ENCODE data around the gene ARGFX. TPM values are rescaled to one million over a fixed set of nuclear protein-coding genes. Genes with fewer than 3 reads are reported as not detected.
A peak's percentile ranks its signal among the peaks of the same experiment; 100 is the strongest.

The ARGFX gene
- total and polyA plus RNA-seq, 10 of the 15 experiments (the other 5 are each of a cell fraction or from before 2014, with no cell fraction given) = not detected

DNA sequence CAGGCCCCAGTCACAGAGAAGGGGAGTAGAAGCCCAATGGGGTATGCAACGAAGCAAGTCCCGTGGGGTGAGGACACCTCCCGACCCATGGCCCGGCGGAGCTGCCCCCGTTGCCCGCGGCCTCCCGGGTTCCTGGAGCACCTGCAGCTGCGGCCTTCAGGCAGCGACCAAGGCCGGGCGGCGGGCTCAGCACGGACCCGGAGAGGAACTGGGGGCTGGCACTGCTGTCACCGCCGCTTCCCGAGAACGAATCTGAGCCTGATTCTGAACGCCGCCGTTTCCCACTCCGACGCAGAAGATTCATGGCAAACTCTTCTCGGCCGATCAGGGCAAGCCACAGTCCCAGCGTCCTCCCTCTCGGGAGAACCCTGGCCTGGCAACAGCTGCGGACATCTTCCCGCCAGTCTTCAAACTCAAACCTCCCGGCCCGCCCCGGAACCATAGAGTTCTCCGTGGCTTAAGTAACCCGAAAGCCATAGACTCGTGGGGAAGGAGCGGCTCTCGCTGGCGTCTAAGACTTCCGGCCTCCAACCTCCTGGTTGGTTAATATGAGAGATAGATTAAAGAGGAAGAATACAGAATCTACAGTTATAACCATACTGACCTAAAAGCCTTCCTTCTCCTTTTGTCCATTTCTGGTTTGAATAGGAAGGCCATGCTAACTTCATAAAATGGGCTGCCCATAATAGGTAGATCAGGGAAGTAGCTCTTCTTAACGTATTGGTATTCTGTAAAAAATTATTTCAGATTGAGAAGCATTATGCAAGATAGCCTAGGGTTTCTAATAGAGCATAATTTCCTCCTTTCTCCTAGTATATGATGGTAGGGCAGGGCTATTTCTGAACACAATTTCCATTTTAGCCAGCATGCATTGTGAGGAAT lies 21.9 kb upstream of the ARGFX start, which contains the start of gene POLQ (continued):
- 0 out of 4 replicates have a peak, but pooled peaks of 1 of the 2 experiments have one; percentile 2 for TF ChIP-seq BHLHE40 (IDR thresholded peaks at IDR 0.05; ENCODE audit: borderline replicate concordance in 1 of 2, low read depth in 2 of 2, low read length in 1 of 2)
- no peak for TF ChIP-seq SMARCA5 (IDR thresholded peaks at IDR 0.05)
- TF ChIP-seq ZSCAN29 (IDR thresholded peaks at IDR 0.05) = no peak
- no peak for TF ChIP-seq JUND (IDR thresholded peaks at IDR 0.05; ENCODE audit: low read depth, low read length)
- no peak for TF ChIP-seq BCLAF1 (IDR thresholded peaks at IDR 0.05)
- peak; percentile 76 for TF ChIP-seq HCFC1 (IDR thresholded peaks at IDR 0.05; ENCODE audit: low read length)
- TF ChIP-seq MEF2B (IDR thresholded peaks at IDR 0.05; ENCODE audit: partially characterized antibody, poor library complexity, severe bottlenecking) = no peak
- no peak; the same call in 1 of the 2 replicates for TF ChIP-seq RAD51 (IDR thresholded peaks at IDR 0.05)
- no peak for TF ChIP-seq IRF4 (IDR thresholded peaks at IDR 0.05; ENCODE audit: low read depth, low read length)
- no peak for TF ChIP-seq RBBP5 (conservative IDR thresholded peaks at IDR 0.05)
- no peak for TF ChIP-seq CEBPB (IDR thresholded peaks at IDR 0.05; ENCODE audit: borderline replicate concordance in 1 of 2, low read depth in 2 of 2, low read length in 2 of 2)
- TF ChIP-seq NRF1 (conservative IDR thresholded peaks at IDR 0.05; ENCODE audit: low read depth, low read length) = no peak
- TF ChIP-seq RB1 (IDR thresholded peaks at IDR 0.05; ENCODE audit: borderline replicate concordance) = 0 out of 2 replicates have a peak, but pooled peaks have one; percentile 71
- TF ChIP-seq SIX5 (IDR thresholded peaks at IDR 0.05; ENCODE audit: low read depth, low read length, severe bottlenecking) = peak; percentile 44
- no peak for TF ChIP-seq KLF5 (IDR thresholded peaks at IDR 0.05; ENCODE audit: partially characterized antibody)
- TF ChIP-seq TARDBP (IDR thresholded peaks at IDR 0.05; ENCODE audit: borderline replicate concordance) = peak; percentile 41; the same call in 1 of the 2 replicates
- TF ChIP-seq NBN (IDR thresholded peaks at IDR 0.05) = no peak
- TF ChIP-seq TBL1XR1 (IDR thresholded peaks at IDR 0.05; ENCODE audit: low read depth, low read length) = no peak
- TF ChIP-seq MEF2A (IDR thresholded peaks at IDR 0.05; ENCODE audit: insufficient read depth, low read depth, low read length) = peak; percentile 27; the same call in 1 of the 2 replicates
- no peak for TF ChIP-seq EZH2 (IDR thresholded peaks at IDR 0.05; ENCODE audit: borderline replicate concordance, control insufficient read depth, low read depth, low read length)
- TF ChIP-seq BMI1 (IDR thresholded peaks at IDR 0.05; ENCODE audit: borderline replicate concordance) = no peak; the same call in 1 of the 2 replicates
- no peak for TF ChIP-seq STAT1 (conservative IDR thresholded peaks at IDR 0.05)
- TF ChIP-seq SRF (IDR thresholded peaks at IDR 0.05; ENCODE audit: low read depth in 2 of 2, low read length in 2 of 2) = 0 out of 4 replicates have a peak, but pooled peaks of 1 of the 2 experiments have one; percentile 15
- TF ChIP-seq, protein P1, sequence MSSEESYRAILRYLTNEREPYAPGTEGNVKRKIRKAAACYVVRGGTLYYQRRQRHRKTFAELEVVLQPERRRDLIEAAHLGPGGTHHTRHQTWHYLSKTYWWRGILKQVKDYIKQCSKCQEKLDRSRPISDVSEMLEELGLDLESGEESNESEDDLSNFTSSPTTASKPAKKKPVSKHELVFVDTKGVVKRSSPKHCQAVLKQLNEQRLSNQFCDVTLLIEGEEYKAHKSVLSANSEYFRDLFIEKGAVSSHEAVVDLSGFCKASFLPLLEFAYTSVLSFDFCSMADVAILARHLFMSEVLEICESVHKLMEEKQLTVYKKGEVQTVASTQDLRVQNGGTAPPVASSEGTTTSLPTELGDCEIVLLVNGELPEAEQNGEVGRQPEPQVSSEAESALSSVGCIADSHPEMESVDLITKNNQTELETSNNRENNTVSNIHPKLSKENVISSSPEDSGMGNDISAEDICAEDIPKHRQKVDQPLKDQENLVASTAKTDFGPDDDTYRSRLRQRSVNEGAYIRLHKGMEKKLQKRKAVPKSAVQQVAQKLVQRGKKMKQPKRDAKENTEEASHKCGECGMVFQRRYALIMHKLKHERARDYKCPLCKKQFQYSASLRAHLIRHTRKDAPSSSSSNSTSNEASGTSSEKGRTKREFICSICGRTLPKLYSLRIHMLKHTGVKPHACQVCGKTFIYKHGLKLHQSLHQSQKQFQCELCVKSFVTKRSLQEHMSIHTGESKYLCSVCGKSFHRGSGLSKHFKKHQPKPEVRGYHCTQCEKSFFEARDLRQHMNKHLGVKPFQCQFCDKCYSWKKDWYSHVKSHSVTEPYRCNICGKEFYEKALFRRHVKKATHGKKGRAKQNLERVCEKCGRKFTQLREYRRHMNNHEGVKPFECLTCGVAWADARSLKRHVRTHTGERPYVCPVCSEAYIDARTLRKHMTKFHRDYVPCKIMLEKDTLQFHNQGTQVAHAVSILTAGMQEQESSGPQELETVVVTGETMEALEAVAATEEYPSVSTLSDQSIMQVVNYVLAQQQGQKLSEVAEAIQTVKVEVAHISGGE (CRISPR knock-in tag; IDR thresholded peaks at IDR 0.05) = no peak

Data from GM12878 (cell line).